HG02970 (cell line): ENCODE data around the gene SBF2.

Experiments used
- ATAC-seq: cut with Tn5 transposase; IDR thresholded peaks from one replicate; pipeline ENCODE4 v1.9.1; 2021; ENCODE audit warnings: mild to moderate bottlenecking, moderate library complexity, moderate number of reproducible peaks; ENCODE audit not compliant: unreplicated experiment, low FRiP score

SBF2 gene

DNA sequence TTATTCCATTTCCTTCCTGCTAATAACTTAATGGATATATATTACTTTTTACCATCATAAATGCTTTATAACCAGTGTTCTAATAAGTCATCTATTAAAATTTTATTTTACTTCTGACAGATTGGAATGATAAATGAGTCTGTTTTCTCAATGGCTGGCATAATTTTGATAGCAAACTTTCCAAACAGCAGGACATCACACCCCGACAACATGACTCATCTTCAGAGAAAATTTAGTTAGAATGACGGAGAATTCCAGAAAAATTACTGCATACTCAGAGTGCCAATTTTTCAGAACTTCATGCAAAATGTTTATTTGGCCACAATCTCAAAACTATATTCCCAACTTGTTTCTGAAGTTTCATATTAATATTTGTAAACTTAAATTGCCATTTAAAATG lies 455.8 kb downstream of the SBF2 start:
- ATAC-seq, result no peak

DNA sequence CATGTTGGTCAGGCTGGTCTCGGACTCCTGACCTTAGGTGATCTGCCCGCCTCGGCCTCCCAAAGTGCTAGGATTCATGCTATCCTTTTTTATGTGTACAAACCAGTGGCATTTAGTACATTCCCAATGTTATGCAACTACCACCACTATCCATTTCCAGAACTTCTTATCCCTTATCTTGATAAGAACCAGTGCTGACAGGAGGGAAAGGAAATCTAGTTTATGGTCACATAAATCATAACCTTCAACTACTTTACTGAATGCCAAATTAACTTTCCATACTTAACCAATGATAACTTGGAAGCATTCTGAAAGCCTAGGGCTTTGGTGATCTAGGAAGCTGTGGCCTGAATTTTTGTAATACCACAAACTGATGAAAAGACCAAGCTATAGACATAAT lies 459.7 kb downstream of the SBF2 start:
- no peak for ATAC-seq

DNA sequence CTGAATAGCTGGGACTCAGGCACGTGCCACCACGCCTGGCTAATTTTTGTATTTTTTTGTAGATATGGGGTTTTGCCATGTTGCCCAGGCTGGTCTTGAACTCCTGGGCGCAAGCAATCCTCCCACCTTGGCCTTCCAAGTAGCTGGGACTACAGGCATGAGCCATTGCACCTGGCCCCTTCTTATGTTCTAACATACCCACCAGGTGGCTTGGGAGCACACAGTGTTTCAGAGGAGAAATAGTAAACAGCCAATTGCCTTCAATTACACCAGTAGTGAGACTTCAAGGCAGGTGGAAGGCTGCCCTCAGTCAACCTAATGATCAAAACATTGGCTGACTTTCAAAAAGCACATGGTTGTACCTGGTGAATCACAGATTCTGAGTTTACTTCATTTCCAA lies 462.9 kb downstream of the SBF2 start:
- ATAC-seq, result no peak

DNA sequence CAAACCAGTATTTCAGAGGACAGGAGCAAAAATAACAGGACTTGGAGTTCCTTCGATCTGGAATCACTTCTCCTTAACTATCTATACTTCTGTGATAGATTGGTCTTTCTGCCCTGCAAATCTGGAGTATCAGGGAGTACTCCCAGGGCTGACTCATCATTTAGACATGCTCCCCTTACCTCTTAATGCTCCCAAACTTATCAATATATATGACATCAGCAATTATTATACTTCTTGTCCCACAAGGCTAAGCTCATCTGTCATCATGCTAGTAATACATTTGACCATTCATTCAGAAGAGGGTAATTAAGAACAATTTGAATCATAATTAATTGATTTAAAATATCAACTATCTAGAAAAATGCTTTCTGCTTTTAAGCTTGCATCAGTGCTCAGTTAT lies 466.3 kb downstream of the SBF2 start:
- ATAC-seq, result no peak

DNA sequence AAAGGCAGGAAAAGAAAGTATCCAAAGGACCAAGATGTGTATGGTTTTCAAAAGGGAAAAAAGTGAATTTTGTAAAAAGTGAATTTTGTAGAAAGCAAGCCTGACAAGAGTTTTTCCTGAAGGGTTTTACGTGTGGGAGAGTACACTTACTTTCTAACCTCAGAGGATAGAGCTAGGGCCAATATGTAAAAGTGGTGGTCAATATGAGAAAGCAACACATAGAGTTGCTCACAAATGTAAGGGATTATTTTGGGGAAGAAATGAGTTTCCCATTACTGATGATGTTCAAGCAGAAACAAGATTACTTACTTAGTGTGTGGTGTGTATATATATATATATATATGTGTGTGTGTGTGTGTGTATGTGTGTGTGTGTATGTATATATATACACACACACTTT lies 467.6 kb downstream of the SBF2 start:
- no peak for ATAC-seq

DNA sequence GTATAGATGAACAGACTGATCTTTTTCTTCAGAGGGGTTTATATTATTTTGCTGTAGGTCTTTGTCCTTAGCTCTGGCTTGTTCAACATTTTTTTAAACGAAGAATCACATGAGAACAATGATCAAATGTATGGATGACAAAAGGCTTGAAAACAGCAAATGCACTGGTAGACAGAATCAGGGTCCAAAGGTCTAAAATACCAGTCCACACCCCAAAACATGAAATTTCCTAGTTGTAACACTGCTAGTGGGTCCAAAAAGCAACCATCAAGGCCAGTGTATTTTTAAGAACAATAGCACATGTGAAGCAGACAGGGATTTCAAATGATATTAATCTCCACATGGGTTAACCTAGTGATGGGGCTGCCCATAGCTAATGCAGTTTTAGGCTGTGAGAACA lies 468.1 kb downstream of the SBF2 start:
- ATAC-seq, result no peak

DNA sequence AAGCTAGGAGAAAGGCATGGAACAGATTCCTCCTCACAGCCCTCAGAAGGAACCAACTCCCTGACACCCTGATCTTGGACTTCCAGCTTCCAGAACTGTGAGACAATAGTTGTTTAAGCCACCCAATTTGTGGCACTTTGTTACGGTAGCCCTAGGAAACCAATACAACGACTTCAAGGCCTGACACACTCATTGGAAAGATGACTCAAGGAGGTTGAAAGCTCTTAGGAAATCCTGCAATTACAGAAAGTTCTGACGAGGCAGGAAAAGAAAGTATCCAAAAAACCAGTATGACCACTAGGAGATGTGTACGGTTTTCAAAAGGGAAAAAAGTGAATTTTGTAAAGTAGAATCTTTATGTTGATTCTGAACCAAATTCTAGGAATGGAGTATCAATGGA lies 468.7 kb downstream of the SBF2 start:
- ATAC-seq, result no peak

DNA sequence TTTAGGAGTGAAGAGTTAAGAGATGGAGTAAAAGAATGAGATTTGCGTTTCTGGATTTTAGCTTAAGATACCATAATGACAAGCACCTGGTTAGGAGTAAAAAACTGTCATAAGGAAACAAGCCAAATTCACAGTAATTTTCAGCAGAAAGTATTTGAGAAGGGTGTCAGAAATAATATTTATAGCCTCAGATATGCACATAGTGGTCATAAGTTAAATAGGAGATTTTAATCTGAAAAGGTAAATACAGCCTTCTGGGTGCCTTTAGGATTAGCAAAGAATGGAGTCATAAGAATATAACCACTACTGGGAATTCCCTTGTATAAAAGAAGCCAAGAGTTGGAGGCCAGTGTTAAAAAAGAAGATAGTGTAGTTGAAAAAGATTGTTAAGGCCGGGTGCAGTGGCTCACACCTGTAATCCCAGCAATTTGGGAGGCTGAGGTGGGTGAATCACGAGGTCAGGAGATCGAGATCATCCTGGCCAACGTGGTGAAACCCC lies 470.1 kb downstream of the SBF2 start:
- no peak for ATAC-seq

DNA sequence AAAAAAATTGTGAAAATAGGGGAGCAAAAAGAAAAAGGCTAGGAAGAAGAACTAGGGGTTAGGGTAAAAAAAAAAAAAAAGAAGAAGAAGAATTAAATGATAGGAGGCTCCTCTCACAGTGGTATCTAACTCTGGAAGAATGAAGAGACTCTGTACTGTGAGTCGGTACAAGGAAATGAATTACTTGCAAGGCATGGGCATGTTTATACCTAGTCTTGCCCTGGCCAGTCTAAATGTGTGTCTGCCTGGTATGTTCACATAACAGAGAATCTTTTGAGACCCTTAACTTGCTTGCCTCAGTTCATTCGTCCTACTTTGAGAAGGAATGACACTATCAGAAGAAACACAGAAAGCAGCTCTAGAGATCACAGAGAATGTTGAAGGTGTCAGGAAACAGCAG lies 470.6 kb downstream of the SBF2 start:
- ATAC-seq, result no peak

DNA sequence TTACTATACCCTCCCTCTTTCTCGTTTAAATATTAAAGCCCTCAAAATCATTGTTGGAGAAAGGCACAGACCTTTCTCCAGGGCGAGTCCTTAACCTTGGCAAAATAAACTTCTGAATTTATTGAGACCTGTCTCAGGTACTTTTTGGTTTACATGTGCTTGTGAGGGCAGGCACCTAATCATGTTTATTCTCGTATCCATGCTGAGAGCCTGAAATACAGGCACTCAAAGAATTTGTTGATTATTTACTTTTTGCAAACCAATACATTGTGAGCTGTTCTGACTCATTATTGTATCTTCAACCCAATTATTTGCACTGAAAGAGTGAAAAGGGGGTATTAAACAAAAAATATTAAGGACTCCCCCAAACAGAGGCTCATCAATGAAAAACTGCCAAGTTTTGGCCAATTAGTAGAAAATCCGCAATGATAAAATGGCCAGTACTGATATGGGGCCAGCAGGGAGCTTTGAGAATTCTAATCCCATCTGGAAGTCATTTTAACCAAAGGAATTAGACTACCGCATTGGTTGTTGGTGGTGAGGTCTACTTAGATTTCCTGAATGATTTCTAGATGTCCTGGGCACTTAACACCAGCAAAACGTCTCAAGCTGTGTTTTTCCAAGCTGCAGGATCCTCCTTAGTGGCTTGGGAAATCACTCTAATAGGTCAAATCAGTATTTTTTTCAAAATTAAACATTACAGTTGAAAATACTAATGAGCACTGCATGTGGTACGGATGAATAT lies 472.8 kb downstream of the SBF2 start:
- ATAC-seq, result no peak

DNA sequence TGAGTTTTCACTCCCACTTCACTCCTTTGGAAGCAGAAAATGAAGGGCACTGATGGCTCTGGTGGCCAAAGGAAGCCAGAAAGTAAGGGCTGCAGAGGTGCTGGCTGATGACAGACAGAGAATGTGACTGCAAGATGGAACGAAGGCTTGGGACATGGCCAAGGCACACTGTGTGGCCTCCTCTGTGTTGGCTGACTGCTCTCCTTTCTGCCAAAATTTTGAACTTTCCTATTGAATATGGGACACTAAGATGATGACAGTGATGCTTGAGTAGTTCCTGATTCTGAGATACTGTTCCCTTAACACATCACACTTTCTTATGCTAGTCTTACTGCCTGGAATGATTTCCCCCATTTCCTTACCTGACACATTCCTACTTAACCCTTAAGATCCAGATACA lies 473.8 kb downstream of the SBF2 start:
- ATAC-seq, result no peak

DNA sequence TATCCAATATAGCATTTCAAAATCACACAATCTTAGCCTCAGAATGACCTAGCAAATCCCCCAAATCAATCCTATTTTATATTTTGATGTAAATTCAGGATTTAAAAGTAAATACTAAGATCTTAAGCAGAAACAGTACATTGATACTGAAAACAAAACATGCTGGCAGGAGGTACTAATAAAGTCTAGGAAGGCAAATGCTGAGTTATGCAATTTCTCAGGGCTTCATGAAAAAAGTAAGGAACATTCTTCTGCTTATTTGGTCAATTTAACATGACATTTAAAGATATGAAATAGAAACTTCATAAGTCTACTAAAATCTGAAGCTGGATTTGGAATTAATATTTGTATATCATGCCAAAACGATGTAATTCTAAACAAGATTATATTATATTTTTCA lies 476.8 kb downstream of the SBF2 start:
- no peak for ATAC-seq

DNA sequence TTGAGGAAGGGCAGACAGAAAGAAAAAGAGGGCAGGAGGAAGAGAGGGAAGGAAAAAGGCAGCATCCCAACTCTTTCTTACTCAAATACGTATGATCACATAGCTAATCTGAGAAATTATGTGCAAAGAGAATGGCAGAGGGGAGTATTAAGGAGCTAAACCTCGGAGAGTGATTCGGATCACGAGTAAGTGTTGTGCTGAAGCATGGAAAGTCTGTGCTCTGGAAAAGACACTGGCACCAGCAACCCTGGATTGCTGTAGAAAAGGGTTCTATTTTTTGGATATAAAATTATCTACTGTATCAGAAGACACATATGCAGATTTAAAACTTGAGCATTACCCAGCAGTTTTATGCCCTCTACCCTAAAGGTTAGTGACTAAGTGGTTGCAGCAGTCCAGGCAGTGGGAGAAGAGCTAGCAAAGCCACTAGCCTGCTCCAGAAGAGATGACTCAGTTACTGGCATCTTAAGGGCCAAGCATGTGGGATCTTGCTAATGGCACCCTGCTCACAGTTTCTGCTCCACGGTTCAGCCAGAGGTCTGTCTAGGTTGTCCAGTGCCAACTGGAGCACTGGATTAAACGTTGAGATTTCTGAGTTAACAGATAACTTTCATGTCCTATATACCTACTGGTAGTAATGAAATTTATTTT lies 478.4 kb downstream of the SBF2 start:
- ATAC-seq, result no peak

DNA sequence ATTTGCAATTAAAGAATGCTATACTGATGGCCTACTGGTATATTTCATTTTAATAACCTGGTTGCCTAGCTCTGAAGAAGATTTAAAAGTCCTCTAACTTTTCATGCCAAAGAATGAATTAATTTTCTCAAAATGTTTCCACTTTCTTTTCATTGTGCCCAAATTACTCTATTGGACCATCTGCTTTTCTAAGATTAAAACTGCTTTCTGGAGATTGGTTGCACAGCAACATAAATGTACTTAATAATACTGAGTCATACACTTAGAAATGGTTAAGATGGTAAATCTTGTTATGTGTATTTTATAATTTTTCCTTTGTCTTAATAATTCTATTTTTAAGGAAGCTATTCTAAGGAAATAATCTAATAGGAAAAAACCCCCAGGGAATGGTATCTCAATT lies 479.9 kb downstream of the SBF2 start:
- ATAC-seq, result no peak

DNA sequence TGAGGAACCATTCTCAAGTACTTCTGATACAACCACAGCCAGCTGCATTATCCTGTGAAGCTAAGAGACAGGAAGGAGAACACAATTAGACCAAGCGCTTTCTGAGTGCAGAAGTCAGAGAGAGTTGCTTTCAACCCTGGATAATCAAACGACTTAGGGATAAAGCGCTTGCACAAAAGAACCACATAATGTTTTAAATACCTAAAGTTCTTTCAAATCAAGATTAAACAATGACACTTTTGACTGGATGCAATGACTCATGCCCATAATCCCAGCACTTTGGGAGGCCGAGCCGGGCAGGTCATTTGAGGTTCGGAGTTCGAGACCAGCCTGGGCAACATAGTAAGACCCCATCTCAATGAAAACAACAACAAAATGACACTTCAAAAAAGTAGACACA lies 485.1 kb downstream of the SBF2 start:
- no peak for ATAC-seq

DNA sequence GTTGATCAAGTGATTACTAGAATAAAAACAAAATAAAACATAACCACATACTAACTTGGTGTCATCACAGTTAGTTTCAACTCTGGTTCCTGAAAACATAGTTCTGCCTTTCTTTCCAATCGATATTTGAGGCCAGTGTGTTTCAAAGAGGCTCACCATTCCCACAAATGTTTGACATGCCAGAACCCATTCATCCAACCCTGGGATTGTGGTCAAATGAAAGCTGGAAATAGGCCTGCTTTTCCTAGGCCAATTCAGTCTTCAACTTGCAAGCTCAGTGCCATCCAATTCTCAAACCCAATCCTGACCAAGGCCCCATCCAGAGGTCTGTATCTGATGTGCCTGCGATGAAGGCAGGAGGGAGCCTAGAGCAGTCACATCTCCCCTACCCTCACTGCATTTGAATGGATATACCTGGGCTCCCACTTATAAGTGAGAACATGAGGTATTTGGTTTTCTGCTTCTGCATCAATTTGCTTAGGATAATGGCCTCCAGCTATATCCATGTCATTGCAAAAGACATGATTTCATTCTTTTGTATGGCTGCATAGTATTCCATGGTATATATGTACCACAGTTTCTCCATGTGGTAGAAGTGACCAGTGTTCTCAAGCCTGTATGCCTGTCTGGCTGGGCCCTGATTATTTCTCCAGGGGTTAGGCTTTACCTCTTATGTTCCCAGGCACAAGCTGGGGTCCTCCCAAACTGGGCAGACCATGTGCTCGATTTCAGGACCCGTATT lies 486.9 kb downstream of the SBF2 start:
- no peak for ATAC-seq

DNA sequence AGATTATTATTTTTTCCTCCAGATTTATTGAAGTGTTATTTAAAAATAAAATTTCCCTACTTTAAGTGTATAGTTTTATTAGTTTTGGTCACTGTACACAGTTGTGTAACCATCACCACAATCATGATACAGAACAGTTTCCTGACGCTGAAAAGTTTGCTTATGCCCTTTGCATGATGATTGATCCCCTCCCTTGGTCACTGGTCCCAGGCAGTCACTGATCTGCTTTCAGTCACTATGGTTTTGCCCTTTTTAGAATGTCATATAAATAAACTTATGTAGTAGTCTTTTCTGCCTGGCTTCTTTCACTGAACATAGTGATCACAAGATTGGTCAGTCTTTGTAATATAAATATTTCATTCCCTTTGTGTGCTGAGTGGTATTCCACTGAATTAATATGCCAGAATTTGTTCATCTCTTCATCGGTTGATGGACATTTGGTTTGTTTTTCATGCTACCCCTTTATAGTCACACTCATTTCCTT lies 489.6 kb downstream of the SBF2 start:
- no peak for ATAC-seq

DNA sequence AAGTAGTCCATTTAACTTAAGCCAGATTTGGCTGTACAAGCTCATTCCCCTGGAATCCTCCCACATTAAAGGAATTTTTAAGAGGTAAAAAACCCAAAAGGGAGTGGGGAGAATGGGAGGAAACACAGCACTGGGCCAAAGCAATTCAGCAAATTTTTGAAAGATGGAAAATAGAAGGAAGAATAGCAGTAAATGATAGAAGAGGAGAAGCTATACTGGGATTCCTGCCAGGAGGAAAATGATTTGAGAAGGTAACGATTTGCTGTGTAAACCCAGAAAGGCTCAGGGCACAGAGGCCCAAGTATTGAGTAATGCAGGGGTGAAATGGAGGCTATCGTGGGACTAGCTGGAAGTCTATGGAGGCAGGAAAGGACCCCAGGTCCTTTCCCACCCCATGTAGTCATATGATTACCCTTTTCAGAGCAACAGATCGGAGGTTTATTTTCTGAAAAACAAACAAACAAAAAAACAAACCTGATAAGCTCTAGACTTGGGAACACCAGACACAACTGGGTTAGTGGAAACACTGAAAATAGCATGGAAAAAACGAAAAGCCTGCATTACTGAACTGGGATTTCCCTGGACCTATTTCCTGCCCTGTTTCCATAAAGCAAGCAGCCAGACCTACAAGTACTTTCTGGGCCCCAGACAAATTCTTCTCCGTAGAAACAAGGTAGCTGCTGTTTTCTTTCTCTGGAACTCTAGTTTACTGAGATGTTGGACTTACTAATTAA lies 490.2 kb downstream of the SBF2 start:
- ATAC-seq, result no peak

DNA sequence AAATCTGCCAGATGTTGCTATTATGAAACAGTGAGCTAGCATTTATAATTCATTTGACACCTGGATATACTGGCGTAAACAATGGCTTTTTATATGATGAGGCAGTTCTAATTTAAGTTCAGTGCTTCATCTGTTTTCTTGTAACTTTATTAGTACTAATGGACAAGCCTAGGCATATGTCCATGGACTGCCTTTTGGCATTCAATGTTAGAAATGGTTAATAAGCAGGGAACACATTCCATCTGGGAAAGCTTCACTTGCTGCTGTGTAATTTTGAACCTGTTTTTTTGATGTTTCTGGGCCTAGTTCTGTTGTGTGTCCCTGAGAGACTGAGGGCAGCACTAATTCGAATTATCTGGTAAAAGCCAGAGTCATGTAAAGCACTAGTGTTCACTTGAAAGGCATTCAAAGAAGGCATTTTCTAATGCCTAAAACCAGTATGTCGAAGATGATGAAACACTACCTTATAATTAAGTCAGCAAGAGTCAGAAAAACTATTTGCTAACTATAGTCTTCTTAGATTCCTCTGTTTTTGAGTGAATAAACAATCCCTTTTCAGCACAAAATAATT lies 491.6 kb downstream of the SBF2 start:
- no peak for ATAC-seq

DNA sequence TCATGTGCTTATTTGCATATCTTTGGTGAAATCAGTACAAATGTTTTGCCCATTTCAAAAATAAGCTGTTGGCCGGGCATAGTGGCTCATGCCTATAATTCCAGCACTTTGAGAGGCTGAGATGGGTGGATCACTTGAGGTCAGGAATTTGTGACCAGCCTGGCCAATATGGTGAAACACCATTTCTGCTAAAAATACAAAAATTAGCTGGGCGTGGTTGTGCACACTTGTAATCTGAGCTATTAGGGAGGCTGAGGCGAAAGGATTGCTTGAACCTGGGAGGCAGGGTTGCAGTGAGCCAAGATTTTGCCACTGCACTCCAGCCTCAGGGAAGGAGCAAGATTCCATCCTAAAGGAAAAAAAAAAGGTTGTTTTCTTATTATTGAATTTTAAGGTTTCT lies 494.1 kb downstream of the SBF2 start:
- no peak for ATAC-seq
